HG02938 (cell line): ENCODE measurements around the gene KIAA2012.
"Not testable (repeated sequence)": the region's sequence is repeated elsewhere in the genome, so short reads cannot be mapped to it uniquely, and the experiment has no call there.

ENCODE experiments used
- ATAC-seq: cut with Tn5 transposase; IDR thresholded peaks from one replicate; pipeline ENCODE4 v1.9.1; 2021; ENCODE audit warnings: mild to moderate bottlenecking, moderate library complexity; ENCODE audit not compliant: unreplicated experiment

The KIAA2012 gene

GRCh38 chr2:202113571-202114142 is 40.6 kb downstream of the KIAA2012 start:
- ATAC-seq, result no peak

- no peak for ATAC-seq
Observed at GRCh38 chr2:202114291-202114690, 41.2 kb downstream of the KIAA2012 start.

GRCh38 chr2:202114795-202115194 is 41.7 kb downstream of the KIAA2012 start:
- ATAC-seq, result no peak

GRCh38 chr2:202115479-202115971 is 42.5 kb downstream of the KIAA2012 start:
- ATAC-seq, result no peak

- no peak for ATAC-seq
Observed at GRCh38 chr2:202116691-202117090, 43.6 kb downstream of the KIAA2012 start.

GRCh38 chr2:202118168-202118567 is 45.1 kb downstream of the KIAA2012 start:
- ATAC-seq, result no peak

GRCh38 chr2:202120828-202121227 is 47.8 kb downstream of the KIAA2012 start:
- ATAC-seq, result no peak

- no peak for ATAC-seq
Observed at GRCh38 chr2:202121532-202122162, 48.6 kb downstream of the KIAA2012 start.

- no peak for ATAC-seq
Observed at GRCh38 chr2:202122163-202122540, 49.1 kb downstream of the KIAA2012 start.

GRCh38 chr2:202122980-202123720 is 50.1 kb downstream of the KIAA2012 start:
- ATAC-seq, result no peak

- ATAC-seq, result no peak
Observed at GRCh38 chr2:202124286-202124685, 51.2 kb downstream of the KIAA2012 start.

GRCh38 chr2:202127687-202128331 is 54.8 kb downstream of the KIAA2012 start:
- ATAC-seq, result no peak

GRCh38 chr2:202129841-202130240 is 56.8 kb downstream of the KIAA2012 start:
- no peak for ATAC-seq

GRCh38 chr2:202133200-202133908 is 60.3 kb downstream of the KIAA2012 start:
- ATAC-seq, result no peak

- ATAC-seq, result no peak
Observed at GRCh38 chr2:202133909-202134265, 60.8 kb downstream of the KIAA2012 start.

GRCh38 chr2:202135091-202135874 is 62.2 kb downstream of the KIAA2012 start:
- no peak for ATAC-seq

- ATAC-seq, result not testable (repeated sequence)
Observed at GRCh38 chr2:202136039-202136438, 63.0 kb downstream of the KIAA2012 start.

- no peak for ATAC-seq
Observed at GRCh38 chr2:202136526-202136925, 63.5 kb downstream of the KIAA2012 start.

- no peak for ATAC-seq
Observed at GRCh38 chr2:202140522-202141252, 67.6 kb downstream of the KIAA2012 start.
